Measurements from ENCODE around the gene GPRC5D. TPM values are rescaled to one million over a fixed set of nuclear protein-coding genes. Genes with fewer than 3 reads are reported as not detected.
A peak's percentile ranks its signal among the peaks of the same experiment; 100 is the strongest.

GPRC5D gene
- 1 to 10 TPM in 2 of 4 donors, under 1 TPM in 2; 0.30 to 1.2 (median 0.92) TPM for polyA plus RNA-seq (ENCODE audit: insufficient read length in 4 of 4)

DNA sequence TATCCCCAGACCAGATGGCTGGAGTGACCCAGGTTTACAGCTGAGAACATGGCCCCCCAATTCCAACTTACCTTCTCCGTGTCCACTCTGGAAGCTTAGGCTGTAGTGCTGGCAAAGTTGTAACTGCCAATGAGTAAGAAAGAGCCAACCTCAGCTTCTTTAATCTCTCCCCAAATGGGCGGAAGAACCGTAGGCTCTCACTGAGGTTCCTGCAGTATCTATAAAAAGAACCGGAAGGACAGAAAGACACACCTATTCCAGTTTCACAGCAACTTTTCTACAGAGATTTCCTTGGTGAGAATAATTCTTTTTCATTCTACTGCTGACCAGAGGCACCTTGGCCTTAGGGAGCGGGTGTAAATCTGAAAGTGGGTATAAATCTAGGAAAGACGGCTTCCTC lies at the start of gene GPRC5D:
TSS of gene GPRC5D (minus strand) at position 135 of the 400 bp plus-strand sequence. CDS start 1,786 bp downstream, outside the sequence.
- no peak for DNase-seq (ENCODE audit: low read depth in 4 of 4, low spot score in 2 of 4)

DNA sequence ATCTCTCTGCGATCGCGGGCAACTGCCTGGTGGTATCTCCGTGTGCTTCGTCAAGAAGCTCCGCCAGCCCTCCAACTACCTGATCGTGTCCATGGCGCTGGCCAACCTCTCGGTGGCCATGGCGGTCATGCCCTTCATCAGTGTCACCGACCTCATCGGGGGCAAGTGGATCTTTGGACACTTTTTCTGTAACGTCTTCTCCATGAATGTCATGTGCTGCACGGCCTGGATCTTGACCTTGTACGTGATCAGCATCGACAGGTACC lies 49.7 kb upstream of the GPRC5D start:
- no peak for DNase-seq (ENCODE audit: low read depth in 4 of 4, low spot score in 2 of 4)

DNA sequence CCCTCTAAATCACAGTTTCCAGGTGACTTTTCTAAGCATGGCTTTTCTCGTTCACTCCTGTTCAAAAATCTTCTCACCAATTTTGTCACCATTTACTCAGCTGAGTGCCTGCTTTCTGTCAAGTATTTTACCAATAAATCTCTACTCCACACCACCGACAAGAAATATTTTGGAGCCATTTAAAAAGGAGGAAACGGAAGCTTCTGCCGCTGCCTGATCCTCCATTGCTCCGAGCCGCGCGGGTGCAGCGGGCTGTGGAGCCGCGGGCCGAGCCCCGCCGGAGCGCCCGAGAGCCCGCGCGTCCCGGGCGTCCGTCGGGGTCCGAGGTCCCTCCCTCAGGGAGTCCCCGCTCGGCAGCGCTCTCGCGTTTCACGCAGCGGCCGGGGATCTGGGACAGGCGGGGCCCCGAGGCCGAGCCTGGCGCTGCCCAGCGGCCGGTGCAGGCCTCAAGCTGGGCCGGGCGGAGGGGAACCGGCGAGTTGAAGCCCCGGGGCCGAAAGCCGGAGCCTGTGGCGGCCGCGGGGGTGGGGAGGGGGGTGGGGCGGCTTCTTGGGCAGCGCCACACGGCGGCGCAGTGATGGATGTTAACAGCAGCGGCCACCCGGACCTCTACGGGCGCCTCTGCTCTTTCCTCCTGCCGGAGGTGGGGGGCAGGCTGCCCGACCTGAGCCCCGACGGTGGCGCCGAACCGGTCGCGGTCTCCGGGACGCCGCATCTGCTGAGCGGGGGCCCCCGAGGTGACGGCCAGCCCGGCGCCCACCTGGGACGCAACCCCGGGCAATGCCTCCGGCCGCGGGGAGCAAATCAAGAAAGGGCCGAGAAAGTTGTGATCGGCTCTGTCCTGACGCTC lies 49.2 kb upstream of the GPRC5D start:
- DNase-seq (ENCODE audit: low read depth in 4 of 4, low spot score in 2 of 4) = peak; percentile 36 to 63 (median 40)

DNA sequence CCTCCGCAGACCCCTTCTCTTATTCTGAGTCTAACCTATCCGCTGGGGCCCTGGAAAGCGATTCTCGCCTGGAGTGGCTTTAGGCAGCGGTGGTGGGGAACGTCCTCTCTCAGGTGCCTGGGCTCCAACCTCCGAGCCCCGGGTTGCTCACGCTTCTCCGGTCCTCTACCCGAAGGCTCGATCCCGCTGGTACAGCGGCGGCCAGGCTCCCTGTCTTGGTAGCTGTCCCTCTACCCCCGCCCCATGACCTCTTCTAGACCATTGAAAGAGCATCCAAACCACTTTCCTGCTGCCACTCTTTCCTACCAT lies 48.6 kb upstream of the GPRC5D start:
- DNase-seq (ENCODE audit: low read depth in 4 of 4, low spot score in 2 of 4) = no peak

DNA sequence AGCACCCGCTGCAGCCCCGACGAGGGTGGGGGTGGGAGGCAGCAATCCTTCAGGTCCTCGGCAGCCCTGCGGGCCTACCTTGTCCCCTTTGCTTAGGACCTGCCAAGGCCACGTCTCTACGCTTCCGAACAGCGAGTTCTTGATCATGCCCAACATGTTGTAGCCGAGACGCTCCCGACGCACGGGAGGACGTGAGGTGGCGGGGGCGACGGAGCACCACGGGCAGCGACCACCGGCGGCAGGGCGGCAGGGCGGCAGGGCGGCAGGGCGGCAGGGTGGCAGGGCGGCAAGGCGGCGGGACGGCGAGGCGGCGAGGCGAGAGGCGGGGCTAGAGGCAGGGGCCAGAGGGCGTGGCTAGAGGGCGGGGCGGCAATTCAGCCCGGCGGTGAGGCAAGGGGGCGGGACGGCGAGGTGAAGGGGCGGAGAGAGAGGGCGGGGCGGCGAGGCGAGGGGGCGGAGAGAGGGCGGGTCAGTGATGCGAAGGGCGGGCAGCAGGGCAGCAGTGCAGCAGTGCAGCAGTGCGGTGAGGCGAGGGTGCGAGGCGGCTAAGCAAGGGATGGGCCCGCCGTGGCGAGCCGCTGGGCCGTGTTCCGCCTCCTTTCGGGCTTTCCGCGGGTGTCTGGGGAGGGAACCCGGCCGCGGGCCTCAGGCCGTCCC lies 48.1 kb upstream of the GPRC5D start, which contains the start of gene HEBP1:
TSS of gene HEBP1 (minus strand) at position 307 of the 657 bp plus-strand sequence. CDS start at position 156, 151 bp downstream.
- peak; percentile 62 to 87 (median 84) for DNase-seq (ENCODE audit: low read depth in 4 of 4, low spot score in 2 of 4)

DNA sequence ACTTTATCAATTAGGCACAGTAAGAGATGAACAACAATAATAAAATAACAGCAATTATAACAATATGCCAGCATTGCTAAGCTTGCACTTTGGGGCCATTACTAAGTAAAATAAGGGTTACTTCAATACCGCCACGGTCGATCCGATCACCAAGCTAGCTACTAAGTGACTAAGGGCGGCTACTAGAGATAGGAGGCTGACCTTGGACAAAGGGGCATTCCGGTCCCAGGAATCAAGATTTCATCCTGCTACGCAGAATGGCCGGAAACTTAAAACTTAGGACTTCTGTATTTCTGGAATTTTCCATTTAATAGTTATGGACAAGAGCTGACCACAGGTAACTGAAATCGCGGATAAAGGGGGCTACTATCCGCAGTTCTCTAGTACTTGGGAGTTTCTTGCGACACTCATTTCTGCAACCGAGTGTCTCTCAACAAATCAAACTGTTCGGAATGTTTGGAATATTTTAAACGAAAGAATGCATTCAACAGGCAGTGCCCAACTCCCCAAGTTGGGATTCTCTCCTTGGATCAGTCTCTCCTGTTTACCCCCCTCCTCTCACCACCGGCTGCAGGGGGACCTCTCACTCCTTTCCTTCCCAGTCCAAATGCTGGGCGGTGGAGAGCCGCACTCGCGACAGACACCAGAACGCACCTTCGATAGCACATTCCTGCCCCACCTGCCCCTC lies 47.4 kb upstream of the GPRC5D start:
- no peak for DNase-seq (ENCODE audit: low read depth in 4 of 4, low spot score in 2 of 4)

DNA sequence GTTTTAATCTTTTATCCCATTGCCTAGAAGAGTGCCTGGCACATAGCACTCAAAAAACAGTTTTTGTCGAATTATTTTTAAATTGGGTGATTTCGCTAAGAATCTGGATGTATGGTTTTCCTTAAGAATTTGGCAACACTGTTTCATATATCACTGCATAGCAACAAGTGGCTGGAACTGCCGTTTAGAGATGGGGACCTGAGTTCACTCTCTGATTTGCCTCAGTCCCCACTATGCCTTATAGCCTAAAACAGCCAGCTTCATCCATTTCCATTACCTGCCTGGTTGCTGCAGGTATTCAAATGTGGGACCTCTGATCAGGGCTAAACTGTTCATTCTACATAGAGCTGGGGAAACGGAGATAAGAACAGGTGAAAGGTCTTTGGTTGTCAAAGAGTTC lies 46.3 kb upstream of the GPRC5D start:
- DNase-seq (ENCODE audit: low read depth in 4 of 4, low spot score in 2 of 4) = no peak

DNA sequence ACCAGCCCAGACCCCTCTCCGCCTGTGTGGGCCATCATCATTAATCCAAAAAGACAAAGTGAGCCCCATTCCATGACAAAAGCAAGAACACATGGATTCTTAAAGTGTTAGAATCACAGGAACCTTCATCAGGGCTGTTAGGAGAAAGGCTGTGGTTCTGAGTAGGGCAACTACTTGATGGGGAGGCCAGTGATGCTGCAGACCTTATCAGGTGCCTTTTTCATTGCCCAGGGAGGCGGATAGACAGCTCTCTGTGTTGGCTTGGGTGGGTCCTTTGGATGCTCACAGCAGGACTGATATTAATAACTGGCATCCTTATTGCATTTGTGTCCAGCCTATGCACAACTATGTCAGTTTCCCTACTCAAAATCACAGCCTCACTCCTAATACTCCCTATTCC lies 45.8 kb upstream of the GPRC5D start:
- no peak for DNase-seq (ENCODE audit: low read depth in 4 of 4, low spot score in 2 of 4)

DNA sequence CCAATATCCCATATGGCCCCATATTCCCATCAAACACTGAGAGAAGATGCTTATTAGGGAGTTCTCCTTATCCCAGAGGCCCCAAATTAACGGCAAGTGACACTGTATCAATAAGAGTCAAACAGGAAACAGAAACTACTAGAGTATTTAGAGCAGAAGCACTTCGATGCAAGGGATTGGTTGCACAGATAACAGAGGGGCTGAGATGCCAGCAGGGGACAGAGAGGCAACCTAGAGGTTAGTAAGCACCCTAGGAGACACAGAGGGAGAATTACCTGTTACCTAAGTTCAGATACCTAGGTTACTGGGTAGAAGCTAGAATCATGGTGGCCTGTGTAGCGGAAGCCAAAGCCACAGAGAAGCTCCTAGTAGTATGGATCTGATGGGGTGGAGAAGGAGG lies 45.2 kb upstream of the GPRC5D start:
- no peak for DNase-seq (ENCODE audit: low read depth in 4 of 4, low spot score in 2 of 4)

DNA sequence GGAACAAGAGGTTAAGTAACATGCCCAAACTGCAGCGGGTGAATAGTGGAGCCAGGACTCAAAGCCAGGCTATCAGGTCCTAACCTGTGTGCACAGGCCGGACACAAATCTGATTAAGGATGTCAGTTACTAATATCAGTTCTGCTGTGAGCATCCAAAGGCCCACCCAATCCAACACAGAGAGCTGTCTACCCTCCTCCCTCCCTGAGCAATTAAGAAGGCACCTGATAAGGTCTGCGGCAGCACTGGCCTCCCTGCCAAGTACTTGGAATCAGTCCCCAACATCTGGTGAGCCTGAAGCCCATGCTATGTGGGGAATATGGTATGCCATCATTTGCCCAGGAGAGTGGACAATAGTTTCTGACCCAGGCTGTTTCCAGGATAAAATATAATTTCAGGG lies 44.2 kb upstream of the GPRC5D start:
- DNase-seq (ENCODE audit: low read depth in 4 of 4, low spot score in 2 of 4) = no peak

DNA sequence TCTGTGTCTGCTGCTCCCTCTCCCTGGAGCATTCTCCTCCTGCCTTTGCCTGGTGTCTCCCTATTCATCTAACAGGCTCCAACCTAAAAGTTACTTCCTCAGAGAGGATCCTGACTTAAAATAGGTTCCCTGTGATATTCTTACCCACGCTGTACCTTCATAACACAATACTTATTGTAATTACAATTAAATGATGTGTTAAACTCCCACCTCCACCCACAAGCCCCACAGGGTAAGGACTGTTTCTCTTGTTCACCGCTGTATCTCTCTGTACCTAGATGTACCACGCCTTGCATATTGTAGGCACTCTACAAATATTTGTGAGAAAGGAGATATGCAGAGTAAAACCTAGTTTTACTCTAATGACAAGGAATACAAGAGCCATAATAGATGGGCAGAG lies 43.1 kb upstream of the GPRC5D start:
- no peak for DNase-seq (ENCODE audit: low read depth in 4 of 4, low spot score in 2 of 4)

DNA sequence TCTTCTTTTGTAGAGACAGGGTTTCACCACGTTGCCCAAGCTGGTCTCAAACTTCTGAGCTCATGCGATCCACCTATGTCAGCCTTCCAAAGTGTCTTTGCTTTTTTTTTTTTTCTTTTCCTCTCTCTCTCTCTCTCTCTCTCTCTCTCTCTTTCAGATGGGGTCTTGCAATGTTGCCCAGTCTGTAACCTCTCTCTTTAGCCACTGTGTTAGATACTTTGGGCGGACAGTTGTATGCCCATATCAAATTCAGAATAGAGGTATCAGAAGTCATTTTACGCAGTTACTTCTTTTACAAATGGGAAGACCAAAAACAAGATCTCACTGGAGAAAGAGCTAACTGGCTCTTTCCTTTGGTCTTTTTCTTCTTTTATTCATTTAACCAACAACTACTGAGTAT lies 41.4 kb upstream of the GPRC5D start:
- DNase-seq (ENCODE audit: low read depth in 4 of 4, low spot score in 2 of 4) = no peak

DNA sequence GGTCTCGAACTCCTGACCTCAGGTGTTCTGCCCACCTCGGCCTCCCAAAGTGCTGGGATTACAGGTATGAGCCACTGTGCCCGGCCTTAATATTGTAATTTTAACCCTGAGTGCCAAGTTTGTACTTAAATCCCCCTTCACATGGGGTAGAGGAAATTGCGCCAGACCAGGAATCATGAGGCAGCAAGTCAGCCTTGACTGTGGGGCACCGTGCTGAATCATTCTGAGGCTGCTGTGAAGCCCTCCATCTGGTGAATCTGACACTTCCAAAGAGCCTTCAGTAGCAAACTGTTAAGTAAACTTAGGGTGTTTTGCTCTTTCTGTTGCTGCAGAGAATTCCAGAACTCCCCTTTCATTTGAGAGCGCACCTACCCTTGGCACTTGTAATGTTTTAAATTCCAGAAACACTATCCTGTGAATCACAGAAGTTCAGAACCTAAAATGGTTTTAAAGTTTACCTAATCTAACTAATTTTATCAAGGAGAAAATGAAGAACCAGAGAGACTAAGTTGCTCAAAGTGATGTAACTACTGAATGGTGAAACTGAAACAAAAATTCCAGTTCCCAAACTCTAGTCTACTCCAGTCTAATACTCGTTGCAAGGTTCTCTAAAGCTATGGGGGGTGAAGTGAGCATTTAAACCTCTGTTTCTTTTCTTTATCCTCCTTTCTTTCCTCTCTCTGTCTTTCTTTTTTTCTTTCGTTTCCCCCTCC lies 40.6 kb upstream of the GPRC5D start:
- DNase-seq (ENCODE audit: low read depth in 4 of 4, low spot score in 2 of 4) = peak in 2 of 4 donors; percentile 29 to 51

DNA sequence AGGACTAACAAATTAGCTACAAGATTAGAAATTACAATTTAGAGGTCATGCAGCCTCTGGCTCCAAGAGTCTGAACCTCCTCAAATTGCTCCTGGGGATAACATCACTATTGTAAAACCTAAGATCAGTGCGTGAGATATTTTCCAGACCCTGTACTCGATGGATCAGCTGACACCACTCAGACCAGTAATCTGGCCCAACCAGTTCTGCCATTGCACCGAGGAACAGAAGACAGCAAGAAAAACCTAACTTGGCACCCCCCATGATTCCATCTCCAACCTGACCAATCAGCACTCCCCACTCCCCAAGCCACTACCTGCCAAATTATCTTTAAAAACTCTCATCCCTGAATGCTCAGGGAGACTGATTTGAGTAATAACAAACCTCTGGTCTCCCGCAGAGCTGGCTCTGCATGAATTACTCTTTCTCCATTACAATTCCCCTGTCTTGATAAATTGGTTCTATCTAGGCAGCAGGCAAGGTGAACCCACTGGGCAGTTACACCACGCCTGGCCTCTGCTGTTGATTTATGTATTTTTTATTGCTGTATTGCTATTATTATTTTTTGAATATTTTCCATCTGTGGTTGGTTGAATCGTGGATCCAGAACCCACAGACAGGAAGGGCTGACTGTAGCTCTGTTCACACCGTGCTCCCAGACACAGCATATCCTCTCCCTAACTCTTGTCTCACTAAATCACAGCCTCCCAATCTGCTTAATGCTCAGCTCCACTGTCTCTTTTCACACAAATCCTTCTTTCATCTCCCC lies 38.9 kb upstream of the GPRC5D start:
- DNase-seq (ENCODE audit: low read depth in 4 of 4, low spot score in 2 of 4) = no peak

DNA sequence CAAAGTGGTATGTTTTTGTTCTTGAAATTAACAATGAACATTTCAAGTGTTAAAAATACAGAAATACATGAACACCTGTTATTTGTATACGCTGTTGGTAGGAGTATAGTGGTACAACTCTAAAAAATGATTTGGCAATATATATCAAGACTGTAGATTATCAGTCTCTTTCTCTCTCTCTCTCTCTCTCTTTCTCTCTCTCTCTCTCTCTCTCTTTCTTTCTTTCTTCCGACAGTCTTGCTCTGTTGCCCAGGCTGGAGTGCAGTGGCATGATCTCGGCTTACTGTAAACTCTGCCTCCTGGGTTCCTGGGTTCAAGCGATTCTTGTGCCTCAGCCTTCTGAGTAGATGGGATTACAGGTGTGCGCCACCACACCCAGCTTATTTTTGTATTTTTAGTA lies 35.5 kb upstream of the GPRC5D start:
- DNase-seq (ENCODE audit: low read depth in 4 of 4, low spot score in 2 of 4) = no peak

DNA sequence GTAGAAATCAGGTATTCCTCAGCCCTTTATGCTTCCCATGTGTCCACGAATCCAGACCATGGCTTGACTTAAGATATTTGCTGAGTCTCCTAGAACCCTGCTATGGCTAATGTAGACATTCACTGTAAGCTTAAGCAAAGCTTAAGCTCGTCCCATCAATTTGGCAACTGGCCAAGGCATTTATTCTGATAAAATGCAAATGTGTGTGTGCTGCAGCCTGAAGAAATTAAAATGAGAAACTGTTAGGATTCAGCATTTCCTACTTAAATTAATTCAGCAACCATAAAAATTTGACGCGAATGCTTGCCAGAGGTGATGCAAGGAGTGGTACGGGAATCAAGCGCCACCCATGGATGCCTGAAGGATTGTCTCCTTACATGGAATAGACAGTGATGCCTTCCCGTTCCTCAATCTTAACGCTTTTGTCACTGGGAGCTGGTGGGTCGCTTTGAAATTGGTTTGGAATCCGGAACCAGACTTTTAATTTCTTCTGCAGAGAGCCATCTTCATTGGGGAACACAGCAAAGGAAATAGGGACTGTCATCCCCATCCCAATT lies 34.9 kb upstream of the GPRC5D start:
- no peak for DNase-seq (ENCODE audit: low read depth in 4 of 4, low spot score in 2 of 4)

DNA sequence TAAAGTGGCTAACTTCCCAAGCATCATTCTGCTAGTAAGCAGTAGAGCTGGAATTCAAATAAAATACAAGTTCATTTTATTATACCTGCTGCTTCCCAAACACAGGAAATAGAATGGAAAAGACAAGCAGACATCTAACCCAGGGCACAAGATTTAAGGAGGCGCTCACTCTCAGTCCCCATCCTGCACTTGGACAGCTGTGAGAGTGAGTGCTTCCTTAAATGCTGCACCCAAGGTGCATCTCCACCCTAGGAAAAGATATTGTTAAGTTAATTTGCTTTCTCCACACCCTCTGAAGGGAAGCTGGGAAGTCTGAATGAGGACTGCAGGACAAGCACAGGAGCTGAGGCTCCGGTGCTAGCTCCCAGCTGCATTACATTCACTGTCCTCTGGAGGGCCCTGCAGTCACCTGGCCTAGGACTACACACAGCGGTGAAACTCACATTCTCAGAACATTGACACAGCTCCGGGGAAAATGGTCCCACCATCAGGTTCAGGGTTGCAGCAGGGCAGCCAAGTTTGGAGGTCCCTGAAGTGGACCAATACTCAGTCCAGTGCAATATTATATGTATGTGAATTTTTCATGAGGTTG lies 33.9 kb upstream of the GPRC5D start:
- no peak for DNase-seq (ENCODE audit: low read depth in 4 of 4, low spot score in 2 of 4)

DNA sequence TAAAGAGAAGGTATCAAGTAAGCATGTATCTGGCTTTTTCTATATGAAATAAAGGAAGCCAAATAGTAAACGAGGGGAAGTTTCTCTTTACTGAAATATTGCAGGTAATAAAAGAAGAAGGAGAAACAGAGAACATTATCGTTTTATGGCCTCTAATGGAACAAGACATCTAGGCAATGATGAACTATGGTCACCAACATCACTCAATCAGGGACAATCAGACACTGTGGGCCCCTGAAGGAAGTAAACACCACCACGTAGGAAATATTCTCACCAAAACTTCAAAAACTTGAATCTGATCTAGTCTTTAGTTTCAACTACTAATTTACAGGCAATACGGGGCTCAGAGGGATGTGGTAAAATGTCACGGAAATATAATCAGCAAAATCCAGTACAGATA lies 32.2 kb upstream of the GPRC5D start:
- DNase-seq (ENCODE audit: low read depth in 4 of 4, low spot score in 2 of 4) = no peak

DNA sequence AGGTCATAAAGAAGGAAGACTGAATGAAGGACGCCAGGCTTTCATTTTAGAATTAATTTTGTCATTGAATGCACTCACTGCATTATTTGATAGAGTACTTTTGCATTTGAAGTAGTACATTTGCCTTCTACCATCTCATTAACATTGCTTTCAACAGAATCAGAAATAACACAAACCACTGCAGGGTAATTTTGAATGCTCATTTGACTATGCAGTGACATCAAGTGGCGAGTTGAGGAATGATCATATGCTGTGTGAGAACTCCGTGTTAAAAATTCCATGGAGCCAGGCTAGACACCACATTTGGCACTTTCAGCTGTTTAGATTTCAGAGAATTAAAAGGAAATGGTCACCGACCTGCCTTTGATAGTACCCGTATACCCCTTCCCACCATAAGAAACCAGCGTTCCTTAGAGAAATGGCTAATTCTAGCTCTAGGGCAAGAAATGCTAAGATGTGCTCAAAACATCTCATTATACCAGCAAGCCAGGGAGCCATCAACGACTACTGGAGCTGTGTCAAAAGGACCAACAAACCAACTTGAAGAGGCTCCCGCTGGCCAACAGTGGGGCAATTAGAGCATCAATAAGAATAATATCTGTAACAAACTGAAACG lies 31.6 kb upstream of the GPRC5D start:
- DNase-seq (ENCODE audit: low read depth in 4 of 4, low spot score in 2 of 4) = no peak
